Lower leg skin (tissue), 3 donors: ENCODE data around the gene PAQR3.

Experiments used
- POLR2A ChIP-seq, 2 donors: fragments of 450-650 bp; IDR thresholded peaks; one replicate each; pipeline ENCODE4 v1.6.1; 2016 to 2017; ENCODE audit warnings: antibody characterized with exemption in 2 of 2, mild to moderate bottlenecking in 1 of 2, moderate library complexity in 1 of 2
- TF ChIP-seq, protein P1 (sequence below), 3 donors: fragments of 450-650 bp; IDR thresholded peaks; one replicate each; pipeline ENCODE4 v1.5.1; 2016; ENCODE audit warnings: antibody characterized with exemption in 3 of 3, mild to moderate bottlenecking in 3 of 3, moderate library complexity in 2 of 3

- TF ChIP-seq, protein P1, sequence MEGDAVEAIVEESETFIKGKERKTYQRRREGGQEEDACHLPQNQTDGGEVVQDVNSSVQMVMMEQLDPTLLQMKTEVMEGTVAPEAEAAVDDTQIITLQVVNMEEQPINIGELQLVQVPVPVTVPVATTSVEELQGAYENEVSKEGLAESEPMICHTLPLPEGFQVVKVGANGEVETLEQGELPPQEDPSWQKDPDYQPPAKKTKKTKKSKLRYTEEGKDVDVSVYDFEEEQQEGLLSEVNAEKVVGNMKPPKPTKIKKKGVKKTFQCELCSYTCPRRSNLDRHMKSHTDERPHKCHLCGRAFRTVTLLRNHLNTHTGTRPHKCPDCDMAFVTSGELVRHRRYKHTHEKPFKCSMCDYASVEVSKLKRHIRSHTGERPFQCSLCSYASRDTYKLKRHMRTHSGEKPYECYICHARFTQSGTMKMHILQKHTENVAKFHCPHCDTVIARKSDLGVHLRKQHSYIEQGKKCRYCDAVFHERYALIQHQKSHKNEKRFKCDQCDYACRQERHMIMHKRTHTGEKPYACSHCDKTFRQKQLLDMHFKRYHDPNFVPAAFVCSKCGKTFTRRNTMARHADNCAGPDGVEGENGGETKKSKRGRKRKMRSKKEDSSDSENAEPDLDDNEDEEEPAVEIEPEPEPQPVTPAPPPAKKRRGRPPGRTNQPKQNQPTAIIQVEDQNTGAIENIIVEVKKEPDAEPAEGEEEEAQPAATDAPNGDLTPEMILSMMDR (IDR thresholded peaks at IDR 0.05) = no peak
- no peak for TF ChIP-seq POLR2A (IDR thresholded peaks at IDR 0.05)
Observed at GRCh38 chr4:78878031-78878430, 61.2 kb downstream of the PAQR3 start.
